Measurements from ENCODE around the gene HBG1. TPM values are rescaled to one million over a fixed set of nuclear protein-coding genes. Genes with fewer than 3 reads are reported as not detected.

HBG1 gene
- total and polyA plus RNA-seq, 2 experiments from 2014 or later, result not detected

- TF ChIP-seq ZNF462 (CRISPR knock-in tag; IDR thresholded peaks at IDR 0.05) (no peak), REST (IDR thresholded peaks at IDR 0.05; ENCODE audit: unreplicated experiment) (no peak), POLR2AphosphoS5 (IDR thresholded peaks at IDR 0.05; ENCODE audit: low read depth) (no peak)
Measured at GRCh38 chr11:5238486-5238885, 11.2 kb downstream of the HBG1 start (continued).

GRCh38 chr11:5237420-5237819, 12.2 kb downstream of the HBG1 start:
- Mint-ChIP-seq H3K9me3 (no peaks in the 10 kb centered on the region), H3K36me3 (ENCODE audit: low read depth) (no peaks in the 10 kb centered on the region), H3K27ac (no peak overlapping the region), H3K4me3 (no peak overlapping the region), H3K4me1 (no peaks in the 10 kb centered on the region), H3K27me3 (ENCODE audit: insufficient read depth, low read depth, poor library complexity) (no peaks in the 10 kb centered on the region)
- no peak overlapping the region for H3K4me3 ChIP-seq
- H3K9me2 ChIP-seq (ENCODE audit: insufficient read depth), result no peaks in the 10 kb centered on the region
- ATAC-seq (no peak), DNase-seq (ENCODE audit: low spot score) (no peak)
- no peak overlapping the region for H2AFZ ChIP-seq
- H3K4me2 ChIP-seq, result no peak overlapping the region
- TF ChIP-seq STAT1 (IDR thresholded peaks at IDR 0.05; ENCODE audit: unreplicated experiment), result no peak
- no peaks in the 10 kb centered on the region for H3K27me3 ChIP-seq (ENCODE audit: insufficient read depth)
- no peaks in the 10 kb centered on the region for H3K4me1 ChIP-seq (ENCODE audit: insufficient read depth)
- no peaks in the 10 kb centered on the region for H3K79me2 ChIP-seq (replicated peaks; ENCODE audit: insufficient read depth)
- no peak overlapping the region for H3K27ac ChIP-seq (ENCODE audit: low read depth)
- no peaks in the 10 kb centered on the region for H3F3A ChIP-seq (replicated peaks; ENCODE audit: low read depth)
- no peaks in the 10 kb centered on the region for H4K20me1 ChIP-seq (replicated peaks; ENCODE audit: insufficient read depth)
- H3K36me3 ChIP-seq (ENCODE audit: insufficient read depth), result no peaks in the 10 kb centered on the region

Measured in GM23338 (cell line).